GM19099 (cell line): ENCODE results near the gene ARFIP1.

Experiments used
- POLR2A ChIP-seq: IDR thresholded peaks from 3 replicates; pipeline ENCODE4 v1.6.1; 2011; ENCODE audit warnings: low read depth; ENCODE audit not compliant: insufficient read length; ENCODE audit errors: extremely low read depth

The ARFIP1 gene

GRCh38 chr4:152815078-152815477, 35.3 kb downstream of the ARFIP1 start:
- TF ChIP-seq POLR2A, result no peak

GRCh38 chr4:152817331-152817730, 37.6 kb downstream of the ARFIP1 start:
- no peak for TF ChIP-seq POLR2A

GRCh38 chr4:152819026-152819645, 39.4 kb downstream of the ARFIP1 start:
- no peak for TF ChIP-seq POLR2A

- no peak for TF ChIP-seq POLR2A
These were observed 40.3 kb downstream of the ARFIP1 start for GRCh38 chr4:152820073-152820472.

GRCh38 chr4:152822323-152822722, 42.6 kb downstream of the ARFIP1 start:
- TF ChIP-seq POLR2A, result no peak

GRCh38 chr4:152824561-152824960, 44.8 kb downstream of the ARFIP1 start:
- TF ChIP-seq POLR2A, result no peak

GRCh38 chr4:152825336-152825735, 45.6 kb downstream of the ARFIP1 start:
- no peak for TF ChIP-seq POLR2A

- TF ChIP-seq POLR2A, result no peak
These were observed 48.4 kb downstream of the ARFIP1 start for GRCh38 chr4:152828122-152828521.

- no peak for TF ChIP-seq POLR2A
These were observed 51.7 kb downstream of the ARFIP1 start for GRCh38 chr4:152831416-152831815.

GRCh38 chr4:152836936-152837335, 57.2 kb downstream of the ARFIP1 start:
- TF ChIP-seq POLR2A, result no peak

GRCh38 chr4:152843481-152844090, 63.8 kb downstream of the ARFIP1 start:
- no peak for TF ChIP-seq POLR2A

GRCh38 chr4:152847376-152847775, 67.6 kb downstream of the ARFIP1 start:
- TF ChIP-seq POLR2A, result no peak

GRCh38 chr4:152848508-152848907, 68.8 kb downstream of the ARFIP1 start:
- no peak for TF ChIP-seq POLR2A

GRCh38 chr4:152849350-152849749, 69.6 kb downstream of the ARFIP1 start:
- TF ChIP-seq POLR2A, result no peak

- no peak for TF ChIP-seq POLR2A
These were observed 70.6 kb downstream of the ARFIP1 start for GRCh38 chr4:152850377-152850776.

- TF ChIP-seq POLR2A, result no peak
These were observed 71.5 kb downstream of the ARFIP1 start for GRCh38 chr4:152851226-152851625.

- TF ChIP-seq POLR2A, result no peak
These were observed 73.5 kb downstream of the ARFIP1 start for GRCh38 chr4:152853293-152853692.
